Stimulated activated CD8-positive, alpha-beta memory T cell treated with anti-CD3 and anti-CD28 coated beads, Interleukin-12 subunit alpha, Interleukin-12 subunit beta, amount 100 ng/mL, for 4 hours (primary cell): ENCODE data around the gene SMARCD2.
"Not testable (repeated sequence)": the region's sequence is repeated elsewhere in the genome, so short reads cannot be mapped to it uniquely, and the experiment has no call there.

Experiments used
- DNase-seq: peaks from one replicate; pipeline ENCODE4 v3.0.0-alpha.2; 2020; ENCODE audit warnings: low read depth

The SMARCD2 gene

DNA sequence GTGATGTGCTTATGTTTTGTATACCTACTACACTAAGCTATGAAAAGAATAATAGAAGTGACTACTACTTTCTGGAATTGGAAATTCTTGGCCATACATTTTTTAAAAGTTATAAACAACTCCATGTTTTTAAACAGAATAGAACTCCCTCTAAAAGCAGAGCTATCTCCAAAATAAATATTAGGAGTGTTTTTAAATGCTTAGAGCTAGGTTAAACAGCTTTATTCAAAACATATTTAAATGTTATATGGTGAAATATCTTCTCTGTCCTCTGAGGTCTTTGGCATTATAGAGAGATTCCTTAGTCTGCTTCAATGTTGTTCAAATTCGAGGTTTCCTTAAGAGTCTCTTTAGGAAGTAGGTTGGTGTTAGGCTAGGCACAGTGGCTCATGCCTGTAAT is 38.2 kb downstream of the SMARCD2 start:
- DNase-seq = no peak

DNA sequence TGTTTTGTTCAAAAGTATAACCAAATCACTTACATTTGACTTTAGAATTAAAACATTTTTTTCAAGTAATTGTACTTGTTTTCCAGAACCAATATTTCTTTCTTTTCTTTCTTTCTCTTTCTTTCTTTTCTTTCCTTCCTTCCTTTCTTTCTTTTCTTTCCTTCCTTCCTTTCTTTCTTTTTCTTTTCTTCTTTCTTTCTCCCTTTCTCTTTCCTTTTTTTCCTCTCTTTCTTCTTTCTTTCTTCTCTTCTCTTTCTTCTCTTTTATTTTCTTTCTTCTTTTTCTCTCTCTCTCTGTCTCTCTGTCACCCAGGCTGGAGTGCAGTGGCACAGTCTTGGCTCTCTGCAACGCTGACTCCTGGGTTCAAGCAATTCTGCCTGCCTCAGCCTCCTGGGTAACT is 41.7 kb downstream of the SMARCD2 start:
- no peak for DNase-seq

DNA sequence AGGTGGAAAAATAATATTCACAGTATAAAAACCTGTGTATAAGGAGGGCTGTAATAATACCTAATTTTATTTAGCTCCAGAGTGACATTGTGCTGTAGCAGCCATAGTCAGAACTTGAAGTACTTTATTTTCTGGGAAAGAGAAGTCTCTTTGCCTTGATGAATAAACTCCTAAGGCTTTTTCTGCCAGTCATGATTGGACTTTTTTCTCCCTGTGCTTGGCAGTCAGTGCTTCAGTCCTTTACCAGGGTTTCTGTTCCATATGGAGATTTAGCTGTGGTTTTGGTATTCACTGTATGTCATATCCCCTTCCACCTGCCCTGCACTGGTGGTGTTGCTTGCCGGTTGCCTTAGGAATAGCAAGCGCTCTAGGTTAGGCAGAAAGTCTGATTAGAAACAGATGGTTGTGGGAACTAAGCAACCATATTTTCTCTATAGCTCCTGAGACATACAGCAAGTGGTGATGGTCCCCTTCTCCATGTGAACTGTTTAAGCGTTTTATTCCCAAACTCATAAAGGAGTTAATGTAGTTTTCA is 43.8 kb downstream of the SMARCD2 start:
- no peak for DNase-seq

DNA sequence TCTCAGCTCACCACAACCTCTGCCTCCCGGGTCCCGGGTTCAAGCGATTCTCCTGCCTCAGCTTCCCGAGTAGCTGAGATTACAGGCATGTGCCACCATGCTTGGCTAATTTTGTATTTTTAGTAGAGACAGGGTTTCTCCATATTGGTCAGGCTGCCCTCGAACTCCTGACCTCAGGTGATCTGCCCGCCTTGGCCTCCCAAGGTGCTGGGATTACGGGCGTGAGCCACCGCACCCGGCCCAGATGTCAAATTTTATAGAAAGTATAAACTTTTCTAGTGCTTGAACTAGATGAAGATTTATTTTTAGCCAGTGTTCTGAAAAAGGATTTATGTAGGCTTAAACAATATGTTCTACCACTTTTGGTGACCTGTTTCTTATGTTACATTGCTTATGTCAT is 46.1 kb downstream of the SMARCD2 start:
- DNase-seq = not testable (repeated sequence)

DNA sequence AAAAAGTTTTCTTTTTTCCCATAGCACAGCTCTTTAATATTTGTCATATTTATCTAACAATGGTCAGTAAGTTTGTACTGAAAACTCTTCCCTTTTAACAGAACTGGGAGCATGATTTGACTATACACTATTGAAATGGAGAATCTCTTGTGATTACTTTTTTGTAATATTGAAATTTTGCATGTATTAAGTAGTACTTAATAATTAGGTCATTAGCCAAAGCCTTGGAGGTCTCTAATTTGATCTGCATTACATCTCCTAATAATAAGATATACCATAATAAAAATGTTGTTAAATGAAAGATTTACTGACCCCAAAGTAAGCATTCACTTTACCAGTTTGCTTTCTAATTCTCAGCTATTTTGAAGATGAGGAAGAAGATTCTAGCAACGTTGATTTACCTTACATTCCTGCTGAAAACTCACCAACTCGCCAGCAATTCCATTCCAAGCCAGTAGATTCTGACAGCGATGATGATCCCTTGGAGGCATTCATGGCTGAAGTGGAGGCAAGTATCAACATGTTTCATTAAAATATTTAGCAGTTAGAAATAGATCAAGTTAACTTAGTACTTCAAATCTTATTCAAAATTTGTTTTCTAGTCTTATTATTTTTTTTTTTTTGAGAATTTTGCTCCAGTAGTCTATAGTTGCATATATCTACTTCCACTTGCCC is 50.3 kb downstream of the SMARCD2 start:
- no peak for DNase-seq

DNA sequence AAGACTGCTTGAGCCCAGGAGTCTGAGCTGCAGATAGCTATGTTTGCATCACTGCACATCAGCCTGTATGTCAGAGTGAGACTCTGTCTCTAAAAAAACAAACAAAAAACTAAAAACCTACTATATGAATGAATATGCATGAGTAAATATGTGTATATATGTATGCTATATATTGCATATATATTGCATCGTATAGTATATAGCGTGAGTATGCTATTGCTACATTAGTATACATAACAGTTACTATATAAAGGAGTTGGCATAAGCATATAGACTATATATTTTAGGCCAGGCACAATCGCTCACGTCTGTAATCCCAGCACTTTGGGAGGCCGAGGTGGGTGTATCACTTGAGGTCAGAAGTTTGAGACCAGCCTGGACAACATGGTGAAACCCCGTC is 52.4 kb downstream of the SMARCD2 start:
- no peak for DNase-seq

DNA sequence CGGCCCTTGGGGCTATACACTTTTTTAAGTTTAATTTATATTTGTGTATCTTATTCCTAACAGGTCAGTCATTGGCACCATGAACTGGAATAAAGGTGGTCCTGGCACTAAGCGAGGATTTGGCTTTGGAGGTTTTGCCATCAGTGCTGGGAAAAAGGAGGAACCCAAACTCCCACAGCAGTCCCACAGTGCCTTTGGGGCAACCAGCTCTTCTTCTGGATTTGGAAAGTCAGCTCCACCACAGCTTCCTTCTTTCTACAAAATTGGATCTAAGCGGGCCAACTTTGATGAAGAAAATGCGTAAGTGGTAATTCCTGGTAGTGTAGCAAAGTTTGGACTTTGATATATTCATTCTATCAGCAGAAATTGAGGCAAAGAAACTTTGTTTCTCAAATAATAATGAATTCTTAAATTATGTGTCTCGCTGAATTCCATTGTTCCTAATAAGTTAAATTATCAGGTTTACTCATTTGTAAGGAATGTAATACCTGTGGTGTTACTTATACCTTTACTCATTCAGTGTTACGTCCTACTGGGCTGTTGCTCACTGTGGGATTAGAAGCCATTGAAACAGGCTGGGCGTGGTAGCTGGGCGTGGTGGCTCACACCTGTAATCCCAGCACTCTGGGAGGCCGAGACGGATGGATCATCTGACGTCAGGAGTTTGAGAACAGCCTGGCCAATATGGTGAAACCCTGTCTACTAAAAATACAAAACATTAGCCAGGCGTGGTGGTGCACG is 55.3 kb downstream of the SMARCD2 start:
- DNase-seq = no peak

DNA sequence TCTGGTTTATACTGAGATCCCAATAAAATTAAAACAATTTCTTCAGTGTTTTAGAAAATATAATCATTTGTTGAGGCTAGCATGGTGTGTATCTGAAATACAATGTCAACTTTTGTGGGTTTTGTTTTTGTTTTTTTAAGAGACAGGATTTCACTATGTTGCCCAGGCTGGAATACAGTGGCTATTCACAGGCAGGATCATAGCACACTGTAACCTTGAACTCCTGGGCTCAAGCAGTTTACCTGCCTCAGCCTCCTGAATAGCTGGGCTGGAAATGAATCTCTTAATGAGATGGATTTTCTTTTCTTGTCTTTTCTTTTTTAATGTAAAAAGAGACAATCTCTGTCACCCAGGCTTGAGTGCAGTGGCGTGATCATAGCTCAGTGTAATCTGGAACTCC is 56.4 kb downstream of the SMARCD2 start:
- DNase-seq = no peak

DNA sequence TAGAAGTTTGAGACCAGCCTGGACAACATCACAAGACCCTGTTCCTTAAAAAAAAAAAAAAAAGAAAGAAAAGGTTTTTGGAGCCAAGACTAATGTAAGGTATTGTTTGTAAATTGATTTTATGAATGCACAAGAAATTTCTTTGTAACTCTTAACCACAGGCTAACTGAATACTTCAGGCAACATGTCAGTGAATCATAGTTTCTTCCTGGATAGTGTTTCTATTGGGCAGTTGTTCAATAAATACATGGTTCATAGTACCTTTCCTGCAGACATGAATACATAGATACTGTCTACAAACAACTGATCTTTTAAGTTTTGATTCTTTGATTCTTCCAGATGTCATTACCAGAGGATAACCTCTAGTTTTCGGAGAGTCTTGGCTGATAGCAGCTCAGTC is 56.9 kb downstream of the SMARCD2 start:
- DNase-seq = no peak

DNA sequence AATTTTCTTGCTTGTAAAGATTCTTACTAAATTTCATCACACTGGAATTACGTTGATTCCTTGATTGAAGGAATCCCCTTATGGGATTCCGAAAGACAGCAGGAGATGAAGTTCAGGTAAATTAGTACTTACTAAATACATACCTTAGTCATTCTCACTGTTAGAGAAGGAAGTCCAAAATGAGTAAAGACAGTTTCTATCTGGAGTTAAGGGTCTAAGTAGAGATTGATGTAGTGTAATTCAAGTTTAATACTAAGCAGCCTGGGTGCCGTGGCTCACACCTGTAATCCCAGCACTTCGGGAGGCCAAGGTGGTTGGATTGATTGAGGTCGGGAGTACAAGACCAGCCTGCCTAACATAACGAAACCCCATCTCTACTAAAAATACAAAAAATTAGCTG is 59.0 kb downstream of the SMARCD2 start:
- DNase-seq = no peak
